Gastrocnemius medialis (tissue), 4 donors: ENCODE data around the gene OGFR.

Source experiments
- POLR2A ChIP-seq, 2 donors: fragments of 450-650 bp; IDR thresholded peaks; one replicate each; pipeline ENCODE4 v1.6.1; 2017; ENCODE audit warnings: antibody characterized with exemption in 2 of 2, mild to moderate bottlenecking in 2 of 2, moderate library complexity in 2 of 2
- TF ChIP-seq, protein P1 (sequence below), 5 experiments: fragments of 450-650 bp in 3 of 5; fragments of 200-600 bp in 2 of 5; sonication (generic) in 2 of 5; IDR thresholded peaks in 4 of 5; conservative IDR thresholded peaks in 1 of 5; 1 replicate in 4 of 5; 2 replicates in 1 of 5; pipeline ENCODE4 v1.5.1; 2016 to 2019; ENCODE audit warnings: antibody characterized with exemption in 5 of 5, mild to moderate bottlenecking in 3 of 5, moderate library complexity in 3 of 5

DNA sequence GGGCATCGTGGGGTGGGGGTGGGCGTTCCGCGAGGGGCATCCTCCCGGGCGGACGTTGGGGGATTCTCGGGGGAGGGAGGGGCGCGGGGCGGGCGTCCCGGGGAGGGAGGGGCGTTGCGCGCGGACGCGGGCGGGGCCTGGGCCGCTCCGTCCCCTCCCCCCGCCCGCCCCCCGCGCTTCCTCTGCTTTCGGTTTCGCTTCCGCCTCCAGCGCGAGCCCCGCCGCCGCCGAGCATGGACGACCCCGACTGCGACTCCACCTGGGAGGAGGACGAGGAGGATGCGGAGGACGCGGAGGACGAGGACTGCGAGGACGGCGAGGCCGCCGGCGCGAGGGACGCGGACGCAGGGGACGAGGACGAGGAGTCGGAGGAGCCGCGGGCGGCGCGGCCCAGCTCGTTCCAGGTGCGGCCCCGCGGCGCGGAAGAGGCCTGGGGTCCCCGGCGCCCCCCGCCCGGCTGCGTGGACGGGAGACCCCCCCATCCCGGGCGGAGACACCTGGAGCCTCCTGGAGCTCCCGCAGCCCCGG lies at the start of gene OGFR:
- TF ChIP-seq, protein P1, sequence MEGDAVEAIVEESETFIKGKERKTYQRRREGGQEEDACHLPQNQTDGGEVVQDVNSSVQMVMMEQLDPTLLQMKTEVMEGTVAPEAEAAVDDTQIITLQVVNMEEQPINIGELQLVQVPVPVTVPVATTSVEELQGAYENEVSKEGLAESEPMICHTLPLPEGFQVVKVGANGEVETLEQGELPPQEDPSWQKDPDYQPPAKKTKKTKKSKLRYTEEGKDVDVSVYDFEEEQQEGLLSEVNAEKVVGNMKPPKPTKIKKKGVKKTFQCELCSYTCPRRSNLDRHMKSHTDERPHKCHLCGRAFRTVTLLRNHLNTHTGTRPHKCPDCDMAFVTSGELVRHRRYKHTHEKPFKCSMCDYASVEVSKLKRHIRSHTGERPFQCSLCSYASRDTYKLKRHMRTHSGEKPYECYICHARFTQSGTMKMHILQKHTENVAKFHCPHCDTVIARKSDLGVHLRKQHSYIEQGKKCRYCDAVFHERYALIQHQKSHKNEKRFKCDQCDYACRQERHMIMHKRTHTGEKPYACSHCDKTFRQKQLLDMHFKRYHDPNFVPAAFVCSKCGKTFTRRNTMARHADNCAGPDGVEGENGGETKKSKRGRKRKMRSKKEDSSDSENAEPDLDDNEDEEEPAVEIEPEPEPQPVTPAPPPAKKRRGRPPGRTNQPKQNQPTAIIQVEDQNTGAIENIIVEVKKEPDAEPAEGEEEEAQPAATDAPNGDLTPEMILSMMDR (IDR thresholded peaks at IDR 0.05 in 4 of 5, conservative IDR thresholded peaks at IDR 0.05 in 1 of 5): no peak
- peak; percentile 60 to 72 for TF ChIP-seq POLR2A (IDR thresholded peaks at IDR 0.05)
